MM.1S (cell line): ENCODE measurements around the gene EXOSC1.

Experiments used
- EZH2 ChIP-seq: fragments of 300-600 bp; sonication (generic); optimal IDR thresholded peaks from 2 replicates; pipeline ENCODE3; 2017; ENCODE audit warnings: low read depth, mild to moderate bottlenecking, antibody characterized with exemption, low read length, mixed read lengths
- EZH2phosphoT487 ChIP-seq: fragments of 300-600 bp; sonication (generic); IDR thresholded peaks from 2 replicates; pipeline ENCODE4 v1.6.1; 2018; ENCODE audit warnings: antibody characterized with exemption, low read length
- TF ChIP-seq, protein P1 (sequence below): fragments of 300-600 bp; sonication (generic); IDR thresholded peaks from 2 replicates; pipeline ENCODE4 v1.5.1; 2016; ENCODE audit warnings: antibody characterized with exemption, low read length, mixed read lengths

DNA sequence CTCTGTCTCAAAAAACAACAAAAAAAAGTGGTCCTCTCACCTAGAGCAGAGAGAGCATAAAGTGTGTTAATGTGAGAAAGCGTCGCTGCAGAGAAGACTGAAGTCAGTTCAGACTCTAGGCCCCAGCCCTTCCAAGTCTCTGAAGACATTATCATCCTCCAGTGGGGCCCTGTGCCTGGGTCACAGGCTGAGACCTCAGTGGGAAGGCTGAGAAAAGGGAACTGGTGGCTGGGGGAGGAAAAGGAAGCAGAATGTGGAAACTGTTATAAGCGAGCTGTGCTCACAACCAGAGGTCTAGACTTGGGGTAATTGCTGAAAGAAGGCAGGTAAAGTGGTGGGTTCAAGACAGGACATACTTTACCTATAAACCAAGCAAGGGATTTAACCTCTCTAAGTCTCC, 39.7 kb downstream of the EXOSC1 start:
- TF ChIP-seq, protein P1, sequence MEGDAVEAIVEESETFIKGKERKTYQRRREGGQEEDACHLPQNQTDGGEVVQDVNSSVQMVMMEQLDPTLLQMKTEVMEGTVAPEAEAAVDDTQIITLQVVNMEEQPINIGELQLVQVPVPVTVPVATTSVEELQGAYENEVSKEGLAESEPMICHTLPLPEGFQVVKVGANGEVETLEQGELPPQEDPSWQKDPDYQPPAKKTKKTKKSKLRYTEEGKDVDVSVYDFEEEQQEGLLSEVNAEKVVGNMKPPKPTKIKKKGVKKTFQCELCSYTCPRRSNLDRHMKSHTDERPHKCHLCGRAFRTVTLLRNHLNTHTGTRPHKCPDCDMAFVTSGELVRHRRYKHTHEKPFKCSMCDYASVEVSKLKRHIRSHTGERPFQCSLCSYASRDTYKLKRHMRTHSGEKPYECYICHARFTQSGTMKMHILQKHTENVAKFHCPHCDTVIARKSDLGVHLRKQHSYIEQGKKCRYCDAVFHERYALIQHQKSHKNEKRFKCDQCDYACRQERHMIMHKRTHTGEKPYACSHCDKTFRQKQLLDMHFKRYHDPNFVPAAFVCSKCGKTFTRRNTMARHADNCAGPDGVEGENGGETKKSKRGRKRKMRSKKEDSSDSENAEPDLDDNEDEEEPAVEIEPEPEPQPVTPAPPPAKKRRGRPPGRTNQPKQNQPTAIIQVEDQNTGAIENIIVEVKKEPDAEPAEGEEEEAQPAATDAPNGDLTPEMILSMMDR: no peak
- TF ChIP-seq EZH2 (no peak), EZH2phosphoT487 (no peak)
